ENCODE results near the gene TOX2. TPM values are rescaled to one million over a fixed set of nuclear protein-coding genes. Genes with fewer than 3 reads are reported as not detected.

The TOX2 gene
- total RNA-seq, 1 experiment from 2014 or later: 1.8 TPM

DNA sequence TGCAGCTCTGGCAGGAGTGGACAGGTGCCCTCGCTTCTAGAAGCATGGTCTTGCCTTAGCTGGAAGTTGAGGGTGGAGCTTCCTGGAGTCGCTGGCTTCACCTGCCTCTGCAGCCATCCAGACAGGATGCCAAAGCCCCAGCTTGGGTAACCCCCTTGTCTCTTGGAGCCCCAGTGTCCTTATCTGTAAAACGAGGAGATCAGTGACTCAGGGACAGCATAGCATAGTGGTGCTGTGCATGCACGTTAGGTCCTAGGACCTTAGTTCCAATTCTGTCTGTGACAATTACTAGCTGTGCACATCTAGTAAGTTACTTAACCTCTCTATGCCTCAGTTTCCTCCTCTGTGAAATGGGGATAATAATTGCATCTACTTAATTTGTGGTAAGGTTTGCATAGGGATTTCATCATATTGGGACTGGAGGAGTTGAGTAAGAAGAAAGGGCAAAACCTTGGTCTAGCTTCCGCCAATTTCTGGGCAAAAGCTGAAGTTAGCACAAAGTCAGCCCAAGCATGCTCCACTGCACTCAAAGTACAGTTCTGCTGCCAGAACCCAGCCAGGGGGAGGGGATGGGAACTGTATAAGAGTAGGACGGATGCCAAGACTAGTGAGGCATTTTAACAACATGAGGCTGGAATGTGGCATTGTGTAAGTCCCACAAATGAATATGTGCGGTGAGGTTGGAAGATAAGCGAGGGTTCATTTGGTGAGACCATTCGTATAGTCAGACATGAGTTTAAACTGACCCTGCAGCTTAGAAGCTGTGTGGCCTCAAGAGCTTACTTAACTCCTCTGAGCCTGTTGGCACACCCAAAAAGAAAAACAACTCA, 24.5 kb downstream of the TOX2 start:
- Histone ChIP-seq H3K27me3 (ENCODE audit: low read length) (no peaks in the 10 kb centered on the region), H3K9ac (ENCODE audit: low read length) (peak overlapping the region; percentile 38), H4K20me1 (ENCODE audit: low read length) (no peaks in the 10 kb centered on the region), H3K9me2 (replicated peaks; ENCODE audit: low read length) (no peaks in the 10 kb centered on the region), H3K27ac (ENCODE audit: low read length) (peak overlapping the region; percentile 91), H3F3A (ENCODE audit: low read length, unreplicated experiment) (peaks cover 7% of the 10 kb centered on the region), H3K4me1 (ENCODE audit: insufficient read depth, low read length) (peaks cover 57% of the 10 kb centered on the region), H3K36me3 (ENCODE audit: low read depth, low read length) (no peaks in the 10 kb centered on the region), H3K4me3 (ENCODE audit: low read length) (peak overlapping the region; percentile 17; the same call in 1 of the 2 replicates), H2AFZ (ENCODE audit: low read length) (no peak overlapping the region), H3K79me2 (ENCODE audit: low read length) (no peaks in the 10 kb centered on the region), H3K9me3 (ENCODE audit: low read length) (no peaks in the 10 kb centered on the region), H3K4me2 (ENCODE audit: low read length) (peak overlapping the region; percentile 78)
- ATAC-seq (peak; percentile 60), DNase-seq (peak; percentile 99)
- ChIA-PET POLR2A (ENCODE audit: unreplicated experiment) (no interaction called here), CTCF (interaction anchor here (0.6 to 0.9 kb wide), 3 partner anchors 14 to 291 kb away, joined by 3 to 6 read pairs (median 6); no protein-coding TSS in a partner anchor)
- intact Hi-C loops (cut with micrococcal nuclease): loop anchor here (1.0 to 2.0 kb wide), 3 partner anchors 16 to 95 kb away; no protein-coding TSS in a partner anchor
- TF ChIP-seq, protein P1, sequence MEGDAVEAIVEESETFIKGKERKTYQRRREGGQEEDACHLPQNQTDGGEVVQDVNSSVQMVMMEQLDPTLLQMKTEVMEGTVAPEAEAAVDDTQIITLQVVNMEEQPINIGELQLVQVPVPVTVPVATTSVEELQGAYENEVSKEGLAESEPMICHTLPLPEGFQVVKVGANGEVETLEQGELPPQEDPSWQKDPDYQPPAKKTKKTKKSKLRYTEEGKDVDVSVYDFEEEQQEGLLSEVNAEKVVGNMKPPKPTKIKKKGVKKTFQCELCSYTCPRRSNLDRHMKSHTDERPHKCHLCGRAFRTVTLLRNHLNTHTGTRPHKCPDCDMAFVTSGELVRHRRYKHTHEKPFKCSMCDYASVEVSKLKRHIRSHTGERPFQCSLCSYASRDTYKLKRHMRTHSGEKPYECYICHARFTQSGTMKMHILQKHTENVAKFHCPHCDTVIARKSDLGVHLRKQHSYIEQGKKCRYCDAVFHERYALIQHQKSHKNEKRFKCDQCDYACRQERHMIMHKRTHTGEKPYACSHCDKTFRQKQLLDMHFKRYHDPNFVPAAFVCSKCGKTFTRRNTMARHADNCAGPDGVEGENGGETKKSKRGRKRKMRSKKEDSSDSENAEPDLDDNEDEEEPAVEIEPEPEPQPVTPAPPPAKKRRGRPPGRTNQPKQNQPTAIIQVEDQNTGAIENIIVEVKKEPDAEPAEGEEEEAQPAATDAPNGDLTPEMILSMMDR (conservative IDR thresholded peaks at IDR 0.05; ENCODE audit: low read depth, low read length): no peak
- BruUV-seq (replicated peaks): no TSS peak

DNA sequence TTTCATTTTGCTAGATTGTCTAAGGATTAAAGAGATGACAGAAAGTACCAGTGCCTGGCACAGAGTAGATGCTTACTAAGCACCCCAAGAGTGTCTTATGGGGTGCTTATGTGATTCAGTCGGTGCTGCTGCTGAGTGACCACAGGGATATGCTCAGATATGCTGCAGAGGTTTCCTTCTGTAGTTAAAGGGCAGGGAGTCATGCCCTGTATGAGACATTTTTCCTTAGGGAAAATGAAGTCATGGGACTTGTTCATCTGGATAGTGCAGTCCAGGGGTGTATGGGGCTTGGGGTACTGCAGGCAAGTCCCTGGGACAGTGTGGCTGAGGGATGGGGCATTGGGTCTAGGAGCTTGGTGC, 25.1 kb downstream of the TOX2 start:
- TF ChIP-seq EZH2 (IDR thresholded peaks at IDR 0.05; ENCODE audit: low read length, unreplicated experiment) (no peak), EZH2phosphoT487 (IDR thresholded peaks at IDR 0.05; ENCODE audit: borderline replicate concordance, low read length) (no peak)
- TF ChIP-seq, protein P1 (conservative IDR thresholded peaks at IDR 0.05; ENCODE audit: low read depth, low read length): no peak
- intact Hi-C loops (cut with micrococcal nuclease): loop anchor here (1.0 to 10.0 kb wide), 5 partner anchors 16 to 185 kb away; no protein-coding TSS in a partner anchor
- Histone ChIP-seq H3K4me1 (ENCODE audit: insufficient read depth, low read length) (peaks cover 57% of the 10 kb centered on the region), H4K20me1 (ENCODE audit: low read length) (no peaks in the 10 kb centered on the region), H3F3A (ENCODE audit: low read length, unreplicated experiment) (peaks cover 7% of the 10 kb centered on the region), H3K27ac (ENCODE audit: low read length) (peak overlapping the region; percentile 91), H2AFZ (ENCODE audit: low read length) (no peak overlapping the region), H3K4me2 (ENCODE audit: low read length) (peak overlapping the region; percentile 78), H3K27me3 (ENCODE audit: low read length) (no peaks in the 10 kb centered on the region), H3K36me3 (ENCODE audit: low read depth, low read length) (no peaks in the 10 kb centered on the region), H3K9me3 (ENCODE audit: low read length) (no peaks in the 10 kb centered on the region), H3K9me2 (replicated peaks; ENCODE audit: low read length) (no peaks in the 10 kb centered on the region), H3K9ac (ENCODE audit: low read length) (peak overlapping the region; percentile 38), H3K4me3 (ENCODE audit: low read length) (peak overlapping the region; percentile 17; the same call in 1 of the 2 replicates), H3K79me2 (ENCODE audit: low read length) (no peaks in the 10 kb centered on the region)
- DNase-seq: peak; percentile 66
- peak; percentile 4 for ATAC-seq
- BruUV-seq (replicated peaks): no TSS peak
- POLR2A ChIA-PET (ENCODE audit: unreplicated experiment): no interaction called here
- CTCF ChIA-PET: interaction anchor here (0.9 kb wide), 1 partner anchor 95 kb away, joined by 6 read pairs; no protein-coding TSS in a partner anchor

All from PC-3 (cell line).